HEK293T (cell line): Measurements from ENCODE around the gene GAB1.

Experiments
- ARNT ChIP-seq: fragments of 450-650 bp; IDR thresholded peaks from 2 replicates; pipeline ENCODE4 v1.6.1; 2017; ENCODE audit warnings: mild to moderate bottlenecking
- BHLHE40 ChIP-seq: fragments of 450-650 bp; IDR thresholded peaks from 2 replicates; pipeline ENCODE4 v1.6.1; 2016; ENCODE audit warnings: mild to moderate bottlenecking, moderate library complexity, borderline replicate concordance

DNA sequence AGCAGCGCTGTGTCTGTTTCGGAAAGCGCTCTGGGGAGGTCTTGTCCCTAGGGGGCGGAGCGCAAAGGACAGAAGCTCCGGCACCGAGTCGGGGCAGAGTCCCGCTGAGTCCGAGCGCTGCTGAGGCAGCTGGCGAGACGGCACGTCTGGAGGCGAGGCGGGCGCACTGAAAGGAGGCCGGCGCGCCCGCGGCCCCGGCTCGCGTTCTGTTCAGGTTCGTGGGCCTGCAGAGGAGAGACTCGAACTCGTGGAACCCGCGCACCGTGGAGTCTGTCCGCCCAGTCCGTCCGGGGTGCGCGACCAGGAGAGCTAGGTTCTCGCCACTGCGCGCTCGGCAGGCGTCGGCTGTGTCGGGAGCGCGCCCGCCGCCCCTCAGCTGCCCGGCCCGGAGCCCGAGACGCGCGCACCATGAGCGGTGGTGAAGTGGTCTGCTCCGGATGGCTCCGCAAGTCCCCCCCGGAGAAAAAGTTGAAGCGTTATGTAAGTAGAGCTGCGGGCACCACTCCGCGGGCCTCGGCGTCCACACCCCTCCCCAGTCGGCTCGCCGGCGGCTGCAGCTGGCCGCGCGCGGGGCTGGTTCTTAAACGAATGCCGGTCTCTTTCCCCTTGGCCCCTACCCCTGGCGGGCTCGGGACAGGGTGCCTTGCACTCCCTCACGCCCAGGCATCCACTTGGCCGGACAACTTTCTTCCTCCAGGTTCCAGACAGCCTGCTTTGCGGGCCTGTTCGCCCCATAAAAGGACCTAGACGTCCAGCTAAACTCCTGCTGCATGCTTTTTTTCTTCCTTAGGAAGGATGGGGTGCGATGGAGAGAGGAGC lies at the start of gene GAB1:
- TF ChIP-seq ARNT = no peak
- no peak for TF ChIP-seq BHLHE40
